Suppressor macrophage treated with lipopolysaccharide for 4 hours (primary cell): ENCODE results near the gene CDCP2.
A peak's percentile ranks its signal among the peaks of the same experiment; 100 is the strongest.

Experiments
- DNase-seq: peaks from one replicate; pipeline ENCODE4 v3.0.0-alpha.2; 2020

CDCP2 gene

GRCh38 chr1:54135436-54136120, 17.2 kb downstream of the CDCP2 start:
- DNase-seq: no peak

- DNase-seq: no peak
Observed at GRCh38 chr1:54134295-54134694, 18.5 kb downstream of the CDCP2 start.

- DNase-seq: no peak
Observed at GRCh38 chr1:54132495-54132894, 20.3 kb downstream of the CDCP2 start.

- no peak for DNase-seq
Observed at GRCh38 chr1:54131419-54131818, 21.4 kb downstream of the CDCP2 start.

GRCh38 chr1:54129858-54130257, 22.9 kb downstream of the CDCP2 start:
- DNase-seq: no peak

GRCh38 chr1:54127594-54128300, 25.1 kb downstream of the CDCP2 start:
- no peak for DNase-seq

GRCh38 chr1:54126271-54126815, 26.5 kb downstream of the CDCP2 start:
- no peak for DNase-seq

GRCh38 chr1:54125386-54126070, 27.3 kb downstream of the CDCP2 start:
- DNase-seq: peak; percentile 25

- DNase-seq: no peak
Observed at GRCh38 chr1:54124906-54125305, 27.9 kb downstream of the CDCP2 start.

GRCh38 chr1:54124472-54124871, 28.3 kb downstream of the CDCP2 start:
- DNase-seq: no peak

- DNase-seq: no peak
Observed at GRCh38 chr1:54122992-54123391, 29.8 kb downstream of the CDCP2 start.

GRCh38 chr1:54122135-54122751, 30.6 kb downstream of the CDCP2 start:
- DNase-seq: no peak

GRCh38 chr1:54121482-54122134, 31.2 kb downstream of the CDCP2 start:
- DNase-seq: peak; percentile 65

GRCh38 chr1:54120698-54121481, 31.9 kb downstream of the CDCP2 start:
- peak; percentile 10 for DNase-seq

- no peak for DNase-seq
Observed at GRCh38 chr1:54120018-54120697, 32.6 kb downstream of the CDCP2 start.

- DNase-seq: no peak
Observed at GRCh38 chr1:54118704-54119103, 34.1 kb downstream of the CDCP2 start.

- no peak for DNase-seq
Observed at GRCh38 chr1:54117815-54118563, 34.8 kb downstream of the CDCP2 start.

- DNase-seq: no peak
Observed at GRCh38 chr1:54115520-54115919, 37.3 kb downstream of the CDCP2 start.

- no peak for DNase-seq
Observed at GRCh38 chr1:54114955-54115354, 37.8 kb downstream of the CDCP2 start.

- no peak for DNase-seq
Observed at GRCh38 chr1:54114001-54114400, 38.8 kb downstream of the CDCP2 start.
